GM19463 (cell line): Measurements from ENCODE around the gene HOXB8.

ENCODE experiments used
- ATAC-seq: cut with Tn5 transposase; IDR thresholded peaks from one replicate; pipeline ENCODE4 v1.9.1; 2021; ENCODE audit warnings: mild to moderate bottlenecking, moderate library complexity; ENCODE audit not compliant: unreplicated experiment

Gene HOXB8

GRCh38 chr17:48569674-48570324 is 45.3 kb downstream of the HOXB8 start:
- ATAC-seq: no peak

GRCh38 chr17:48569240-48569582 is 45.9 kb downstream of the HOXB8 start:
- ATAC-seq: no peak

- no peak for ATAC-seq
Observed at GRCh38 chr17:48568499-48569239, 46.4 kb downstream of the HOXB8 start.

DNA sequence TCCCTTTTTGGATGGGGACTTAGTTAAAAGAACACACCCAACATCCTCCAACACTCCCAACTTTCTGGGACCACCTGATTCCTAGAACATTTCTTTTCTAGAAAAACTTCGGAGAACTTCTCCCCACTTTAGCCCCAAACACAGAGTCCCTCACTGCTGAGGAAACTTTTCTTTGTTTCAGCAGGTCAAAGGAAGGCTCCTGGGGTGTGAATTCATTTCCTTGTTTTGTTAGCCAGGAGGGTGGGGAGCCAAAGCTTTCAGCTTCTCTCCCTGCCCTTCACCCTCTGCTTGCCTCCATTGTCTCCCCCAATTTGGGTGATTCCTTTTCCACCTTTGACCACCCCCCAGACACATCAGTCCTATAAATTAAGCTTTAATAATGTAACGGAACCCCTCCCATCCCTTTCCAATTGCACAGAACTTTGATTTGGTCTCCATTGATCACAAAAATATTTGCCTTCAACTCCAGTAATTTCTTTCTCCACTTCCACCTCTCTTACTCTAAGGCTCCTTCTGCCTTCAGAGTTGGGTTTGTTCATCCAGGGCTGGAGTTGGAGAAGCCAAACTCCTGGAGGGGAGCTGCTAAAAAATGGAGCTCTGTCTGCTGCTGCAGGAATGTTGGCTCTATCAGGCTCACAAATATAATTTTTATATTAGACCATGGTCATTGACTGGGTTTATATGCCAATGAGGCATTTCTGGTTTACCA is 47.3 kb downstream of the HOXB8 start:
- ATAC-seq: no peak

- no peak for ATAC-seq
Observed at GRCh38 chr17:48567209-48567608, 47.9 kb downstream of the HOXB8 start.

GRCh38 chr17:48566717-48567116 is 48.4 kb downstream of the HOXB8 start:
- ATAC-seq: no peak

DNA sequence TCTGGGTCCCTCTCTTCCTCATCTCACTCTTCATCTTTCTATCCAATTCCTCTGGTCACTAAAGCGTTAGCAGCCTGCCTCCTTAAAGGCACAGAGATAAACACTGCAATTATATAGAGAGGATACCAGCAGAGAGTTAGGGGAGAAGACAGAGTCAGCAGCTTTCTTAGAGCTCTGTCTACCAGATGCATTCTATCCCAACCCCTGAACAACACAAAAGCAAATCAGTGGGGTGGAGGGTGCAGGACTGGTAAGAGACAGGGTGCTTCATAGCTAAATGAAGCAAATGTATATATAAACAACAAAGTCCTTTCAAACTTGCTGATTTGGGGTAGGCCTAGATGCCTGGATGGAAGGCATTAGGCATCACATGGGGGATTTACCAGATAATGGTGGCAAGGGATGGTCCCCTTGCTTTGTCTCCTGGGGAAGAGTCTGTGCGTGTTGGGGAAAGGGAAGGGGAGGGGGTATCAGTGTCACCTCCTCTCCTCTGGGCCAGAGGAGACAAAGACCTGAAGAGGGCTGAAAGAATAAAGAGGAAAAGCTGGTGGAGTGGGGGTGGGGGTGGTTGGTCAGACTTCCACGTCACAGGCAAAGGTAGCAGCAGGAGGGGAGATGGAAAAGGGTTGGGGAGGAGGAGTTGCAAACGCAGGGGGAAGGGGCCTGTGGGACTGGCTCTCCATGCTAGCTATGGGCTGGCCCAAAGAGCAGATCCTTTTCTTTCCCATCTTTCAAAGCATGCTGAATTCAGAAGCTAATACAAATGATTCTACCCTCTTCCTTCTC is 49.0 kb downstream of the HOXB8 start:
- no peak for ATAC-seq

DNA sequence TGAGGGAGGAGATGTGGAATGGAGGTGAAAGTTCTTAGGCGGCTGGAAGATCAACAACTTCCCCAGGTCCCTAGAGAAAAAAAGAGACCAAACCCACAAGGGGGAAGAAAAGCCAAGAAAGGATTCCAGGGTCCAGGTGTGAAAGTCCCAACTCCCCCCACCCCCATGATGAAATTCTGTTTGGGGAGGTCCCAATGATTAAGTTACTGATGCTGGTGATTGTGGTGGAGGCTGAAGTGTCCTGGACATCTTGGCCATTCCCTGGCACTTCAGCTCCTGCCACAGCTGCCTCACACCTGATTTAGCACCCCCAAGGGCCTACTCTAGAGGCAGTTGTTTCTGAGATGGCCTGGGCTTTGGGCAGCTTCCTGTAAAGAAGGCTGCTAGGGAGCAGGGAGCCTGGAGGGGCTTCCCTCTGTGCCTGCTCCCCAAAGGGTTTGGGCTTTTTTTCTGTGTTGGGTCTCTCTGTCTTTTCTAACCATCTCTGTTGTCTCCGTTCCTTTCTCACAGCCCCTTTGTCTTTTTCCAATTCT is 50.0 kb downstream of the HOXB8 start:
- no peak for ATAC-seq

- no peak for ATAC-seq
Observed at GRCh38 chr17:48564188-48565021, 50.7 kb downstream of the HOXB8 start.

DNA sequence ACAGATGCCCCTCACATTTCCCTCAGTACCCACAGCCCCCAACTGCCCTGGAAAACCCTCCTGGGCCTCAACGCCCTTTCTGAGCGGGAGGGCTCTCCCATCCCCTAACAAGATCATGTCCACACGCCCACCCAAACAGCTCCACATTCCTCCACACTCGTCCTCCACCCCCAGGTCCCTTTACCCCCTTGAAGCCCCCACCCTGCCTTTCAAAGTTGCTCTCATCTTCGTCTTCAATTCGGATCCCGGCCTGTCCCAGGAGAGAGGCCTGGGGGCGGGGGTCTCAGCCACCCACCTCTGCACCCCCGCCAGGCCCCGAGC is 51.3 kb downstream of the HOXB8 start:
- no peak for ATAC-seq

DNA sequence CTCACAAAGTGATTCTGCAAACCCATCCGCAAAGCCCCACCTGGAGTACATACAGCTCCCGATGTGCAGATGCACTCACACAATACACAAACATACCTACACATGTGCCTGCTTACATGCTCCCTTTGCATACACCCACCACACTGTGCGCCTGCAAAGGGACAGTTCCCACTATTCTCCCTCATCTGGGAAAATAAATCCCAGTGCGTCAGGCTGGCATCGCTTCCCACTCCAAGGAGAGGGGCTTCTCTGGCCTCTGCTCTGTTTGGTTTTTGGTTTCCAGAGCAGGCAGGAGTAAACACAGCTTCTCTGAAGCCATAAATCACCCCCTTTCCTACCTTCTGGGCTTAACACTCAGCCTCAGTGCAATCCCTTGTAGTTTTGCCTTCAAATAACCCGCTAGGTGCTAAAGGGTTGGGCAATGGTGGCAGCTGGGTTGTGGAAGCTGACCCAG is 51.7 kb downstream of the HOXB8 start:
- ATAC-seq: no peak

- ATAC-seq: no peak
Observed at GRCh38 chr17:48562934-48563333, 52.2 kb downstream of the HOXB8 start.
